ENCODE data around the gene DERA. TPM values are rescaled to one million over a fixed set of nuclear protein-coding genes. Genes with fewer than 3 reads are reported as not detected.
"Not testable (repeated sequence)": the region's sequence is repeated elsewhere in the genome, so short reads cannot be mapped to it uniquely, and the experiment has no call there.

Gene DERA
- total RNA-seq: 10 to 100 TPM; 30.9 to 35.7 TPM

DNA sequence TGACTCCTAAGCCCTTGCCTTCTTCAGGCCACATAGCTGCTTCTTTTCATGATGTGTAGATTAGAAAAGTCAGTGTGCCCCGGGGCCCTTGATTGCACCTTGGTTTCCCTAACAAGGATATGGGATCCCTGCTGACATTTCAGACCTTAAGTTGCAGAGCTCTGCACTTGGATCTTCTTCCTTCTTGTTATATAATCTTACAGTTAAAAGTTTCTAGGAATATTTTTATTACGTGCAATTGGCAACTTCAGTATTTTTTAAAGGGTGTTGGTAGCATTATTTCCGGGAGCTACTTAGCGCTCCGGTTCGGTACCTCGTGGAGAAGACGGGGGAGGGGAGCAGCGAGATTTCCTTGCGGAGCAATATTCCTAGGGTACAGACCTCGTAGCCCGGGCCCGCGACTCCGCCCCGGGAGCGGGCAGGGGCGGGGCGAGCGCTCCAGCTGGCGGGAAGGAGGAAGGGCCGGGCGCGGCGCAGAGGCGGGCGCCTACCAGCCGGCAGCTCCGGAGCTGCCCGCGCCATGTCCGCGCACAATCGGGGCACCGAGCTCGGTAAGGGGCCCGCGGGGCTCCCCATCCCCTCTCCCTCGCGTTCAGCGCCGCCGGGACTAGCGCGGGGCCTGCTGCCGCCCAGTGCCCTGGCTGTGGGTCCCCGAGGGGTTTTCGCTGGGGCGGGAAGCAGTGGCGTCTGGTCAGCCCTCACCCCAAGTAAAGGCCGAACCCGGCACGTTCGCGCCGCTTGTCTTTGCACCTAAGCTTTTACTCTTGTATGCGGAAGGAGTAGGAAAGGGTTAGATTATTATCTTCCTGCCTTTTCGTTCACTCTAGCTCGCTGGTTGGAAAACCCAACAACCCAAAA lies at the start of gene DERA:
Gene DERA, plus strand, starts transcription at position 469 of the 858 bp plus-strand sequence. Its CDS starts 52 bp downstream, at position 521.
- intact Hi-C loops (cut with DNase I, micrococcal nuclease): loop anchor here (1.0 kb wide), 1 partner anchor 29 kb away; the partner anchor contains the start of gene STRAP (in 2 of the 2)
- no peaks in the 10 kb centered on the region for H3K9me3 Mint-ChIP-seq (ENCODE audit: low read depth)
- CTCF ChIA-PET: interaction anchor here (0.6 to 2.4 kb wide), 8 partner anchors 10 to 642 kb away, joined by 3 to 45 read pairs (median 4); no protein-coding TSS in a partner anchor
- H3K4me3 Mint-ChIP-seq: peak within 1 kb of the TSS; percentile 80
- peaks cover 7% of the 10 kb centered on the region for H3K4me1 Mint-ChIP-seq
- peaks cover 3% of the 10 kb centered on the region for H3K36me3 Mint-ChIP-seq (ENCODE audit: low read depth)
- DNase-seq (peak; percentile 74), ATAC-seq (peak; percentile 95)
- H3K27me3 Mint-ChIP-seq: no peaks in the 10 kb centered on the region
- H3K27ac Mint-ChIP-seq: peak within 1 kb of the TSS; percentile 83
- POLR2A ChIA-PET: interaction anchor here (0.8 to 1.5 kb wide), 4 partner anchors 10 to 36 kb away, joined by 3 to 5 read pairs (median 3); partner anchors contain the start of gene STRAP

DNA sequence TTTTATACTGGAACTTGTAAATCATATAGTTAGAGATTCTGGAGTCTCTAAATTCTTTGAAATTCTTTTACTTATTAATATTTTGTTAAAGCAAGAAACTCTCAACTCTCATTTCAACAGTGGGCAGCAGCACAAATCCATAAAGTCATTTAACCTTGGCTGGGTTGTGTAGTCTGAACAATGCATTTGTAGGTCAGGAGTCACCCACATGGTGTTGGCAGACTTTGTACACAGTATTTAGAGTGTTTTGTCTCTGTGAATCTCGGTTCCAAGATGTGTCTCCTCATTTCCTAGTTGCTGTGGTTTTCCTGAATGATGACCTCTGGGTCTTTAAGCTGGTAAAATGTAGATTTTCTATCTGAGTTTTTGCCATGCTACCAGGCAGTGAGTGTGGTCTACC lies 49.7 kb upstream of the DERA start:
- no peak for ATAC-seq
- Mint-ChIP-seq H3K4me1 (peaks cover 6% of the 10 kb centered on the region), H3K27ac (no peak overlapping the region), H3K36me3 (ENCODE audit: low read depth) (no peaks in the 10 kb centered on the region), H3K27me3 (peaks cover 9% of the 10 kb centered on the region), H3K9me3 (ENCODE audit: low read depth) (no peaks in the 10 kb centered on the region), H3K4me3 (no peak overlapping the region)
- ChIA-PET POLR2A (no interaction called here), CTCF (interaction anchor here (1.4 kb wide), 1 partner anchor 271 kb away, joined by 4 read pairs; no protein-coding TSS in a partner anchor)
- DNase-seq: no peak
- intact Hi-C loops (cut with DNase I, micrococcal nuclease): no loop called here

DNA sequence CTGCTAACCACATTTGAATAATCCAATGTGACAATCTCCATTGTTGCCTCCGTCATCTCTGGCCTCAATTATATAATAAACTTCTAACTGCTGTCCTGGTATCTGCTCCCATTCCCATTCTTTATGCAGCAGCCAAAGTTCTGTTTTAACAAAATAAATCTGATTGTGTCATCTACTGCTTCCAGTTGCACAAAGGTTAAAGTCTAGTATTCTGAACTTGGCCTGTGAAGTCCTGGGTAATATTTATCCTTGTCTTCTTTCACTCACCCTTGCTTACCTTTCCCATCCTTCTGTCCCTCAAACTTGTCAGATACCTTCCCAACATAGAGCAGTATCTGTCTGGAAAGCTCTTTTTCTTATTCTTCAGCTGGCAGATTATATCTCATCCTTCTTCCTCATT lies 48.3 kb upstream of the DERA start:
- H3K9me3 Mint-ChIP-seq (ENCODE audit: low read depth): no peaks in the 10 kb centered on the region
- CTCF ChIA-PET: interaction anchor here (0.6 to 1.4 kb wide), 2 partner anchors 278 to 279 kb away, joined by 4 to 6 read pairs; no protein-coding TSS in a partner anchor
- intact Hi-C loops (cut with DNase I, micrococcal nuclease): no loop called here

DNA sequence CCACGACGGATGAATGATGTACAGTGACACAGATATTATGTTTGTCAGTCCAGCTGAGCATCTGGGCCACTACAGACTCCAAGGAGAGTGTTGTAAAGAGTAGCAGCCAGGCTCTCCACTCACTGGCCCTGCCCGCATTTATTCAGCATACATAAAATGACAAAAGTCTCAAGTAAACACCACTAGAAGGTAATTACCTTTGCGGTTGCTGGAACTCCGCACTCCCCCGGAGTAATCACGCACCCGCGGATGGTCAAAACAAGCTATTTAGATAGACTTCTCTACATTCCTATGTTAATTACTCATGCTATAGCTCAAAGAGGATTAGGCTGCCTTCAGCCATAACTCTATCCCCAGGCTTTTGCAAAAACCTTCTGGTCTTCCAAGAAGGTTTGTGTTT lies 47.8 kb upstream of the DERA start:
- Mint-ChIP-seq H3K27me3 (peaks cover 17% of the 10 kb centered on the region), H3K9me3 (ENCODE audit: low read depth) (no peaks in the 10 kb centered on the region), H3K36me3 (ENCODE audit: low read depth) (no peaks in the 10 kb centered on the region), H3K4me1 (peaks cover 6% of the 10 kb centered on the region), H3K4me3 (no peak overlapping the region), H3K27ac (no peak overlapping the region)
- CTCF ChIA-PET: interaction anchor here (0.6 to 1.4 kb wide), 4 partner anchors 75 to 932 kb away, joined by 3 to 6 read pairs (median 4); no protein-coding TSS in a partner anchor
- POLR2A ChIA-PET: no interaction called here
- DNase-seq (no peak), ATAC-seq (no peak)
- intact Hi-C loops (cut with DNase I, micrococcal nuclease): no loop called here

More for the DNA sequence above, 48.3 kb upstream of the DERA start:
- Mint-ChIP-seq H3K4me3 (no peak overlapping the region), H3K4me1 (peaks cover 6% of the 10 kb centered on the region), H3K27me3 (peaks cover 11% of the 10 kb centered on the region), H3K36me3 (ENCODE audit: low read depth) (no peaks in the 10 kb centered on the region), H3K27ac (no peak overlapping the region)
- DNase-seq: no peak
- ATAC-seq: no peak
- POLR2A ChIA-PET: interaction anchor here (0.6 kb wide), 1 partner anchor 285 kb away, joined by 3 read pairs; no protein-coding TSS in a partner anchor

DNA sequence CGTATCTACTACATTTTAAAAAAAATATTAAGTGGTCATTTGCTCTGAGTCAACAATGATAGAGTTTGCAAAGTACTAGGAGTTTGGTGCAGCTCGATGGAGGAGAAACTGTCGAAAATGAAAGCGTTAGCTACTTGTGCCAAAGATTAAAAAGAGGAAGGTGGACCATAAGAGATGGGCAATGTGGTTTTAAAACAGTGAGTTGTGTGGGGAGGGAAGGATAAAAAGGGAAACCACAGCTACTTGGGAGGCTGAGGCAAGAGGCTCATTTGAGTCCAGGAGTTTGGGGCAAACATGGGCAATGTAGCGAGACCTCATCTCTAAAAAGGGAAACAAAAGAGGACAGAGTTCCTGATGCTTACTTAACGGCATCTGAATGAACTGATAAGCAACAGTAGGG lies 47.1 kb upstream of the DERA start:
- CTCF ChIA-PET: interaction anchor here (0.6 to 1.4 kb wide), 3 partner anchors 9 to 933 kb away, joined by 3 to 6 read pairs (median 4); no protein-coding TSS in a partner anchor
- Mint-ChIP-seq H3K36me3 (ENCODE audit: low read depth) (no peaks in the 10 kb centered on the region), H3K4me1 (peaks cover 6% of the 10 kb centered on the region), H3K27me3 (peaks cover 17% of the 10 kb centered on the region), H3K9me3 (ENCODE audit: low read depth) (no peaks in the 10 kb centered on the region), H3K4me3 (peak overlapping the region; percentile 12), H3K27ac (peak overlapping the region; percentile 11)
- intact Hi-C loops (cut with DNase I, micrococcal nuclease): no loop called here
- no peak for ATAC-seq
- DNase-seq: no peak
- POLR2A ChIA-PET: no interaction called here

GRCh38 chr12:15868186-15868585 lies 42.9 kb upstream of the DERA start:
- ATAC-seq (no peak), DNase-seq (no peak)
- H3K4me3 Mint-ChIP-seq: no peak overlapping the region
- no peak overlapping the region for H3K27ac Mint-ChIP-seq
- intact Hi-C loops (cut with DNase I, micrococcal nuclease): no loop called here
- peaks cover 6% of the 10 kb centered on the region for H3K4me1 Mint-ChIP-seq
- no peaks in the 10 kb centered on the region for H3K36me3 Mint-ChIP-seq (ENCODE audit: low read depth)
- POLR2A ChIA-PET: no interaction called here
- peaks cover 13% of the 10 kb centered on the region for H3K27me3 Mint-ChIP-seq
- no peaks in the 10 kb centered on the region for H3K9me3 Mint-ChIP-seq (ENCODE audit: low read depth)
- CTCF ChIA-PET: interaction anchor here (0.9 to 1.2 kb wide), 3 partner anchors 11 to 345 kb away, joined by 3 to 4 read pairs (median 3); no protein-coding TSS in a partner anchor

DNA sequence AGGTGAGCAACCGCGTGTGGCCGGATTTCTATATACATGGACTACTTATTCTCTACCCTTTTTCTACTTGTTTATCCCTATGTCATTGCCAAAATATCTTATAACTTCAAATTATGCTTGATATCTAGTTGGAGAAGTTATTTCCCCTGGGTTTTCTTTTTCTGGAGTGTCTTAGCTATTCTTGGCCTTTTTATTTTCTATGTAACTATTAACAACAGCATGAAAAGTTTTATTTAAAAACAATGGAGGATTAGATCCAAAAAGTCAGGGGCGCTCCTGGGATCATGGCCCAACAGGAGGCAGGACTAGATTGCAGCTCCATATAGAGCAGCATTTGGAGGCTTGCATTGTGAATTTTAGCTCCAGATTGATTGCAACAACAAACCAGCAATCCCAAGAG lies 37.6 kb upstream of the DERA start:
- no peak overlapping the region for H3K27ac Mint-ChIP-seq
- H3K9me3 Mint-ChIP-seq (ENCODE audit: low read depth): no peaks in the 10 kb centered on the region
- no peak for DNase-seq
- H3K4me3 Mint-ChIP-seq: no peak overlapping the region
- intact Hi-C loops (cut with DNase I, micrococcal nuclease): no loop called here
- H3K4me1 Mint-ChIP-seq: peaks cover 4% of the 10 kb centered on the region
- ATAC-seq: no peak
- ChIA-PET CTCF (no interaction called here), POLR2A (no interaction called here)
- peaks cover 7% of the 10 kb centered on the region for H3K27me3 Mint-ChIP-seq
- H3K36me3 Mint-ChIP-seq (ENCODE audit: low read depth): no peaks in the 10 kb centered on the region

- H3K27ac Mint-ChIP-seq; ATAC-seq; intact Hi-C loops (cut with DNase I, micrococcal nuclease); CTCF ChIA-PET; DNase-seq; H3K4me3 Mint-ChIP-seq; H3K27me3 Mint-ChIP-seq; H3K4me1 Mint-ChIP-seq; H3K36me3 Mint-ChIP-seq (ENCODE audit: low read depth); POLR2A ChIA-PET; H3K9me3 Mint-ChIP-seq (ENCODE audit: low read depth): not testable (repeated sequence)
Measured at GRCh38 chr12:15874556-15875145, 36.5 kb upstream of the DERA start.

GRCh38 chr12:15875863-15876262 lies 35.3 kb upstream of the DERA start:
- no peaks in the 10 kb centered on the region for H3K36me3 Mint-ChIP-seq (ENCODE audit: low read depth)
- no peak overlapping the region for H3K27ac Mint-ChIP-seq
- ChIA-PET CTCF (no interaction called here), POLR2A (interaction anchor here (1.0 kb wide), 1 partner anchor 35 kb away, joined by 3 read pairs; the partner anchor contains the start of gene DERA)
- DNase-seq: no peak
- H3K4me3 Mint-ChIP-seq: peak overlapping the region; percentile 67
- H3K9me3 Mint-ChIP-seq (ENCODE audit: low read depth): no peaks in the 10 kb centered on the region
- intact Hi-C loops (cut with DNase I, micrococcal nuclease): no loop called here
- H3K4me1 Mint-ChIP-seq: peaks cover 6% of the 10 kb centered on the region
- no peak for ATAC-seq
- peaks cover 7% of the 10 kb centered on the region for H3K27me3 Mint-ChIP-seq

DNA sequence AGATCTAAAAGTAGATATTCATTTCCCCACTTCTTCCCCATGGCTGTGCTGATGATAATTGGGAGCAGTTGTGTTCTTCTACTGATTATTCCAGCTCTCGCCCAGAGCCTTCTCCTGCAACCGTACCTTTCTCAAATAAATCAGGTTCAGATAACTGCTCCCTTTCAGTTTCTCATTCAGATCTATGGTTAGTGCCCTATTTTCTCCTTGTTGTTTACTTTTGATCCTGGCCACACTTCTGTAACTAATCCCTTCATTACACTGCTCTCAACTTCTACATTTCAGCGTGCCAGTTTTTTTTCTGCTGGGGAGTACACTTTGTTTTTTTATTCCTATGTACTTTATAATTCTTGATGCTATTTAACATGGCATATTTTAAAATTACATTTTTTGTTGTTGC lies 31.7 kb upstream of the DERA start:
- CTCF ChIA-PET: no interaction called here
- POLR2A ChIA-PET: no interaction called here
- intact Hi-C loops (cut with DNase I, micrococcal nuclease): no loop called here
- no peak overlapping the region for H3K27ac Mint-ChIP-seq
- H3K27me3 Mint-ChIP-seq: peaks cover 3% of the 10 kb centered on the region
- no peak for ATAC-seq
- H3K4me3 Mint-ChIP-seq: no peak overlapping the region
- no peak for DNase-seq
- no peaks in the 10 kb centered on the region for H3K9me3 Mint-ChIP-seq (ENCODE audit: low read depth)
- peaks cover 16% of the 10 kb centered on the region for H3K36me3 Mint-ChIP-seq (ENCODE audit: low read depth)
- peaks cover 26% of the 10 kb centered on the region for H3K4me1 Mint-ChIP-seq

GRCh38 chr12:15880721-15881120 lies 30.4 kb upstream of the DERA start:
- H3K27me3 Mint-ChIP-seq: no peaks in the 10 kb centered on the region
- peaks cover 26% of the 10 kb centered on the region for H3K36me3 Mint-ChIP-seq (ENCODE audit: low read depth)
- intact Hi-C loops (cut with DNase I, micrococcal nuclease): loop anchor here (5.0 to 10.0 kb wide), 5 partner anchors 343 to 1623 kb away; partner anchors contain the start of genes C12orf60 (in 1 of the 2) and WBP11 (in 1 of the 2)
- peak overlapping the region; percentile 39 for H3K27ac Mint-ChIP-seq
- H3K9me3 Mint-ChIP-seq (ENCODE audit: low read depth): no peaks in the 10 kb centered on the region
- ChIA-PET POLR2A (no interaction called here), CTCF (no interaction called here)
- ATAC-seq (no peak), DNase-seq (no peak)
- peaks cover 27% of the 10 kb centered on the region for H3K4me1 Mint-ChIP-seq
- peak overlapping the region; percentile 95 for H3K4me3 Mint-ChIP-seq

Data from activated CD4-positive, alpha-beta T cell treated with anti-CD3 and anti-CD28 coated beads for 36 hours (primary cell).